HCT116 (cell line): ENCODE measurements around the gene ZNF76. TPM values are rescaled to one million over a fixed set of nuclear protein-coding genes. Genes with fewer than 3 reads are reported as not detected.
A peak's percentile ranks its signal among the peaks of the same experiment; 100 is the strongest.

ENCODE experiments used
- ATAC-seq: fragments of 200-7000 bp; cut with Tn5 transposase; 2 replicates; pipeline ENCODE4 v1.9.1; 2020; ENCODE audit warnings: mild to moderate bottlenecking, moderate library complexity
- BruUV-seq: library from RNA; stranded (reverse); fragments of 400-500 nt; replicated peaks from 2 replicates; lab custom pipeline; 2021; lab: Mats Ljungman, UMichigan
- CTCF ChIA-PET: fragments of 300-600 bp; sonication (Branson Sonifier 250); formaldehyde crosslinking; loops from one replicate; lab custom pipeline; 2021; ENCODE audit warnings: antibody characterized with exemption; lab: Charles Lee
- POLR2A ChIA-PET: fragments of 300-600, 350-600 bp; sonication (Branson Sonifier 250); formaldehyde crosslinking; loops from one replicate; lab custom pipeline; 2021; ENCODE audit warnings: antibody characterized with exemption; lab: Charles Lee
- RAD21 ChIA-PET, 2 experiments: fragments of 300-600 bp; sonication (Branson Sonifier 250); formaldehyde crosslinking; loops; one replicate each; lab custom pipeline; 2023; ENCODE audit warnings: low total read pairs in 2 of 2; ENCODE audit not compliant: uncharacterized antibody in 2 of 2, unreplicated experiment in 2 of 2, low non-redundant PET in 1 of 2; lab: Charles Lee
- DNase-seq: peaks from one replicate; pipeline ENCODE4 v3.0.0-alpha.2; 2010; ENCODE audit warnings: low read depth, low spot score
- H2AFZ ChIP-seq: fragments of 200-600 bp; shearing (Covaris generic), sonication (generic); 2 replicates; pipeline ENCODE4 v1.6.1; 2017; ENCODE audit warnings: low read depth, mixed run types, mixed read lengths, antibody characterized with exemption, low read length; ENCODE audit not compliant: poor library complexity, severe bottlenecking
- H3K27ac ChIP-seq: 2 replicates; pipeline ENCODE4 v1.5.1; 2012; ENCODE audit warnings: low read depth, low read length
- H3K27me3 ChIP-seq: fragments of 200-600 bp; sonication (generic); 2 replicates; pipeline ENCODE4 v1.6.1; 2016; ENCODE audit warnings: mixed run types, low read length, mixed read lengths; ENCODE audit not compliant: insufficient read depth
- H3K36me3 ChIP-seq, 2 experiments: fragments of 200-500 bp in 1 of 2; fragments of 200-600 bp in 1 of 2; sonication (Bioruptor generic) in 1 of 2; sonication (generic) in 1 of 2; 2 replicates each; pipeline versions ENCODE4 v1.5.1 to v1.6.1; 2014 to 2016; ENCODE audit warnings: low read length in 2 of 2, inconsistent platforms in 1 of 2, mixed read lengths in 1 of 2, mixed run types in 1 of 2; ENCODE audit not compliant: insufficient read depth in 2 of 2, control insufficient read depth in 1 of 2
- H3K4me1 ChIP-seq, 2 experiments: fragments of 200-600 bp in 1 of 2; sonication (generic) in 1 of 2; 2 replicates each; pipeline versions ENCODE4 v1.5.1 to v1.6.1; 2012 to 2017; ENCODE audit warnings: low read length in 2 of 2, inconsistent platforms in 1 of 2, mild to moderate bottlenecking in 1 of 2, mixed read lengths in 1 of 2, mixed run types in 1 of 2, moderate library complexity in 1 of 2; ENCODE audit not compliant: insufficient read depth in 2 of 2, control insufficient read depth in 1 of 2
- H3K4me2 ChIP-seq: fragments of 200-600 bp; sonication (generic); 2 replicates; pipeline ENCODE4 v1.6.1; 2017; ENCODE audit warnings: mixed run types, low read length, mixed read lengths
- H3K4me3 ChIP-seq, 2 experiments: fragments of 200-600 bp in 1 of 2; sonication (generic) in 1 of 2; replicated peaks in 1 of 2; 2 replicates each; pipeline ENCODE4 v1.5.1; 2011 to 2016; ENCODE audit warnings: low read length in 2 of 2, control low read depth in 1 of 2, low read depth in 1 of 2, mild to moderate bottlenecking in 1 of 2, mixed read lengths in 1 of 2, mixed run types in 1 of 2
- H3K79me2 ChIP-seq: fragments of 200-600 bp; sonication (generic); 2 replicates; pipeline ENCODE4 v1.6.1; 2017; ENCODE audit warnings: mild to moderate bottlenecking, mixed run types, low read length, moderate library complexity, mixed read lengths; ENCODE audit not compliant: insufficient read depth
- H3K9ac ChIP-seq: fragments of 200-600 bp; sonication (generic); 2 replicates; pipeline ENCODE4 v1.6.1; 2016; ENCODE audit warnings: low read length, mixed read lengths
- H3K9me2 ChIP-seq: fragments of 200-600 bp; sonication (generic), shearing (Covaris generic); 2 replicates; pipeline ENCODE4 v1.6.1; 2017; ENCODE audit warnings: mixed run types, mild to moderate bottlenecking, moderate library complexity; ENCODE audit not compliant: insufficient read depth
- H3K9me3 ChIP-seq, 2 experiments: fragments of 200-500 bp in 1 of 2; fragments of 200-600 bp in 1 of 2; sonication (Bioruptor generic) in 1 of 2; sonication (generic) in 1 of 2; 2 replicates each; pipeline ENCODE4 v1.6.1; 2014 to 2017; ENCODE audit warnings: low read length in 2 of 2, mixed read lengths in 2 of 2, inconsistent platforms in 1 of 2, low read depth in 1 of 2, mild to moderate bottlenecking in 1 of 2, mixed run types in 1 of 2, moderate library complexity in 1 of 2; ENCODE audit not compliant: control insufficient read depth in 1 of 2, insufficient read depth in 1 of 2
- H4K20me1 ChIP-seq: fragments of 200-600 bp; sonication (generic), shearing (Covaris generic); 2 replicates; pipeline ENCODE4 v1.6.1; 2017; ENCODE audit warnings: mixed run types, mild to moderate bottlenecking, moderate library complexity; ENCODE audit not compliant: insufficient read depth
- CBX3 ChIP-seq: IDR thresholded peaks from 2 replicates; pipeline ENCODE4 v1.6.1; 2012; ENCODE audit warnings: low read depth
- CTCF ChIP-seq, 3 experiments: fragments of 200-600 bp in 1 of 3; sonication (generic) in 1 of 3; IDR thresholded peaks in 2 of 3; conservative IDR thresholded peaks in 1 of 3; 2 replicates each; pipeline ENCODE4 v1.5.1; 2012 to 2017; ENCODE audit warnings: low read depth in 2 of 3, low read length in 2 of 3, antibody characterized with exemption in 1 of 3, borderline replicate concordance in 1 of 3, control low read depth in 1 of 3, mild to moderate bottlenecking in 1 of 3, mixed read lengths in 1 of 3, mixed run types in 1 of 3, moderate library complexity in 1 of 3; ENCODE audit not compliant: insufficient read depth in 1 of 3
- EGR1 ChIP-seq: IDR thresholded peaks from 2 replicates; pipeline ENCODE4 v1.6.1; 2012; ENCODE audit warnings: low read depth
- ELF1 ChIP-seq: IDR thresholded peaks from 2 replicates; pipeline ENCODE4 v1.6.1; 2012; ENCODE audit warnings: low read depth, borderline replicate concordance
- JUND ChIP-seq: IDR thresholded peaks from 2 replicates; pipeline ENCODE4 v1.6.1; 2012
- MAX ChIP-seq: IDR thresholded peaks from 2 replicates; pipeline ENCODE4 v1.6.1; 2012
- POLR2AphosphoS5 ChIP-seq: IDR thresholded peaks from 2 replicates; pipeline ENCODE4 v1.6.1; 2011; ENCODE audit warnings: mild to moderate bottlenecking, low read depth, low read length, moderate library complexity
- RAD21 ChIP-seq: IDR thresholded peaks from 2 replicates; pipeline ENCODE4 v1.6.1; 2012; ENCODE audit warnings: low read depth, mild to moderate bottlenecking
- REST ChIP-seq: IDR thresholded peaks from 2 replicates; pipeline ENCODE4 v1.6.1; 2012; ENCODE audit warnings: low read depth
- SRF ChIP-seq: IDR thresholded peaks from 2 replicates; pipeline ENCODE4 v1.6.1; 2012; ENCODE audit warnings: low read depth
- ZFX ChIP-seq: fragments of 450-650 bp; IDR thresholded peaks from 2 replicates; pipeline ENCODE4 v1.6.1; 2017
- ZNF274 ChIP-seq: fragments of 200-500 bp; sonication (Bioruptor generic); IDR thresholded peaks from 2 replicates; pipeline ENCODE4 v1.6.1; 2014; ENCODE audit warnings: mild to moderate bottlenecking, low read depth, low read length, inconsistent platforms
- intact Hi-C: fragments of 100-400 bp; cut with micrococcal nuclease; formaldehyde crosslinking; loops from 2 replicates; pipeline ENCODE4 v1.10.0; 2022
- total RNA-seq: library from RNA; stranded (reverse); gene quantifications from one replicate; pipeline ENCODE4 v1.2.1, GENCODE V29; 2021; ENCODE audit not compliant: unreplicated experiment

ZNF76 gene
- total RNA-seq, 1 experiment from 2014 or later = 47.5 TPM

DNA sequence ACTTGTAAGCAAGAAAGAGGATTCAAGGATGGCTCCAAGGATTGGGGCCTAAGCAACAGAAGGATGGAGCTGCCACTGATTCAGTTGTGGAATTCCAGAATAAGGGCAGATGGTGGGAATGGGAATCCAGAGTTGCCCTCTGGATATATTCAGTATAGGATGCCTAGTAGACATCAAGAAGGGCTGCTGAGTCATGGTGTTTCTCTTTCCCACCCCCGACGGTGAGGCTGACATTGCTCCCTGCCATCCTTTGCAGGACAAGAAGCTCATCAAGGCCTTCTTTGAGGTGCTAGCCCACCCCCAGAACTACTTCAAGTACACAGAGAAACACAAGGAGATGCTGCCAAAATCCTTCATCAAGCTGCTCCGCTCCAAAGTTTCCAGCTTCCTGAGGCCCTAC lies 11.2 kb upstream of the ZNF76 start:
- no peak for ATAC-seq
- Histone ChIP-seq H3K9me2 (no peaks in the 10 kb centered on the region), H3K79me2 (0 out of 2 replicates have a peak, but pooled peaks cover 3% of the 10 kb centered on the region), H3K4me2 (peak overlapping the region; percentile 19; the same call in 1 of the 2 replicates), H3K4me3 (no peak overlapping the region), H4K20me1 (no peaks in the 10 kb centered on the region), H3K9ac (no peak overlapping the region), H3K9me3 (no peaks in the 10 kb centered on the region), H3K36me3 (no peaks in the 10 kb centered on the region), H3K27ac (no peak overlapping the region), H3K4me1 (peaks cover 0 to 7% of the 10 kb centered on the region in 2 experiments; a peak in 1 of 4 replicates), H3K27me3 (no peaks in the 10 kb centered on the region), H2AFZ (no peak overlapping the region)
- no TSS peak for BruUV-seq
- ChIA-PET CTCF (no interaction called here), POLR2A (no interaction called here), RAD21 (no interaction called here)
- TF ChIP-seq ZFX (no peak), SRF (no peak), EGR1 (no peak), ZNF274 (no peak), POLR2AphosphoS5 (no peak), CTCF (IDR thresholded peaks at IDR 0.05 in 2 of 3, conservative IDR thresholded peaks at IDR 0.05 in 1 of 3; ENCODE audit: borderline replicate concordance in 1 of 3, insufficient read depth in 1 of 3, low read depth in 2 of 3, low read length in 2 of 3) (no peak), JUND (no peak)
- intact Hi-C loops = no loop called here
- DNase-seq = no peak

- ChIA-PET CTCF (no interaction called here), POLR2A (no interaction called here), RAD21 (no interaction called here)
- DNase-seq (no peak), ATAC-seq (no peak)
- H3K4me3 ChIP-seq = no peak overlapping the region
- H3K9me2 ChIP-seq = no peaks in the 10 kb centered on the region
- no peak overlapping the region for H2AFZ ChIP-seq
- no peaks in the 10 kb centered on the region for H3K27me3 ChIP-seq
- H3K36me3 ChIP-seq = no peaks in the 10 kb centered on the region
- BruUV-seq = no TSS peak
- H3K9me3 ChIP-seq = no peaks in the 10 kb centered on the region
- 0 out of 2 replicates have a peak, but pooled peaks cover 3% of the 10 kb centered on the region for H3K79me2 ChIP-seq
- no peak overlapping the region for H3K9ac ChIP-seq
- H3K4me1 ChIP-seq = peaks cover 0 to 7% of the 10 kb centered on the region in 2 experiments; a peak in 1 of 4 replicates
- H3K27ac ChIP-seq = no peak overlapping the region
- no peak overlapping the region for H3K4me2 ChIP-seq
- no peaks in the 10 kb centered on the region for H4K20me1 ChIP-seq
- intact Hi-C loops = no loop called here
- TF ChIP-seq CBX3 = no peak
- no peak for TF ChIP-seq MAX
- TF ChIP-seq ELF1 = no peak
- TF ChIP-seq REST = no peak
- TF ChIP-seq SRF = no peak
- TF ChIP-seq RAD21 = no peak
- TF ChIP-seq CTCF (IDR thresholded peaks at IDR 0.05 in 2 of 3, conservative IDR thresholded peaks at IDR 0.05 in 1 of 3; ENCODE audit: borderline replicate concordance in 1 of 3, insufficient read depth in 1 of 3, low read depth in 2 of 3, low read length in 2 of 3) = no peak
These were observed 10.6 kb upstream of the ZNF76 start for GRCh38 chr6:35248965-35249364.
